GM12892 (cell line): ENCODE measurements around the gene PTER. TPM values are rescaled to one million over a fixed set of nuclear protein-coding genes. Genes with fewer than 3 reads are reported as not detected.

Experiments
- DNase-seq: peaks from one replicate; pipeline ENCODE4 v3.0.0; 2011; ENCODE audit not compliant: insufficient read length
- FAIRE-seq: peaks from 2 replicates; lab custom pipeline; 2011; peaks lifted over from hg19 to GRCh38; lab: Jason Lieb, UNC
- POLR2A ChIP-seq: IDR thresholded peaks from 2 replicates; pipeline ENCODE4 v1.6.1; 2011; ENCODE audit warnings: low read depth, low read length, control low read depth
- POLR2AphosphoS5 ChIP-seq: IDR thresholded peaks from 2 replicates; pipeline ENCODE4 v1.6.1; 2011; ENCODE audit warnings: low read depth, low read length, control low read depth
- TAF1 ChIP-seq: IDR thresholded peaks from 2 replicates; pipeline ENCODE4 v1.6.1; 2011; ENCODE audit warnings: low read depth, mild to moderate bottlenecking, control low read depth, low read length, borderline replicate concordance
- polyA plus RNA-seq: library from polyadenylated mRNA; unstranded; fragments of >200 nt; gene quantifications from one replicate; pipeline ENCODE4 v1.2.1, GENCODE V29; 2012; ENCODE audit warnings: missing spikeins, inconsistent platforms; ENCODE audit not compliant: missing spikeins

Gene PTER
- polyA plus RNA-seq, result 14.9 TPM

GRCh38 chr10:16436758-16437539 lies at the start of gene PTER:
TSS of gene PTER (plus strand) at chr10:16437010. CDS start at chr10:16484385, 47,375 bp downstream.
- peak; percentile 88 for TF ChIP-seq POLR2A
- TF ChIP-seq TAF1, result peak; percentile 36; the same call in 1 of the 2 replicates
- TF ChIP-seq POLR2AphosphoS5, result peak; percentile 75
- FAIRE-seq, result peak; percentile 98
- DNase-seq, result peak; percentile 73

- TF ChIP-seq POLR2AphosphoS5, result no peak
- TF ChIP-seq TAF1, result no peak
- TF ChIP-seq POLR2A, result no peak
- FAIRE-seq, result no peak
- no peak for DNase-seq
Measured at GRCh38 chr10:16392531-16393069, 44.2 kb upstream of the PTER start.

- DNase-seq (no peak), FAIRE-seq (no peak)
- TF ChIP-seq POLR2A (no peak), POLR2AphosphoS5 (no peak), TAF1 (no peak)
Measured at GRCh38 chr10:16393271-16393858, 43.4 kb upstream of the PTER start.

- DNase-seq (no peak), FAIRE-seq (no peak)
- no peak for TF ChIP-seq TAF1
- TF ChIP-seq POLR2AphosphoS5, result no peak
- no peak for TF ChIP-seq POLR2A
Measured at GRCh38 chr10:16401416-16401815, 35.4 kb upstream of the PTER start.

GRCh38 chr10:16408379-16408778 lies 28.4 kb upstream of the PTER start:
- no peak for FAIRE-seq
- TF ChIP-seq POLR2AphosphoS5 (no peak), POLR2A (no peak)
- DNase-seq, result no peak

GRCh38 chr10:16417341-16417740 lies 19.5 kb upstream of the PTER start:
- DNase-seq, result no peak
- no peak for FAIRE-seq

GRCh38 chr10:16423599-16423998 lies 13.2 kb upstream of the PTER start:
- FAIRE-seq (no peak), DNase-seq (no peak)
- no peak for TF ChIP-seq TAF1

More at GRCh38 chr10:16417341-16417740, 19.5 kb upstream of the PTER start:
- TF ChIP-seq TAF1, result no peak
- no peak for TF ChIP-seq POLR2AphosphoS5
- no peak for TF ChIP-seq POLR2A

GRCh38 chr10:16425449-16425848 lies 11.4 kb upstream of the PTER start:
- TF ChIP-seq POLR2A, result no peak
- no peak for TF ChIP-seq TAF1
- no peak for TF ChIP-seq POLR2AphosphoS5
- FAIRE-seq (no peak), DNase-seq (no peak)

GRCh38 chr10:16429539-16429938 lies 7.3 kb upstream of the PTER start:
- no peak for DNase-seq
- TF ChIP-seq POLR2A (no peak), TAF1 (no peak), POLR2AphosphoS5 (no peak)
- FAIRE-seq, result no peak

- TF ChIP-seq TAF1 (no peak), POLR2AphosphoS5 (no peak), POLR2A (no peak)
- FAIRE-seq (no peak), DNase-seq (no peak)
Measured at GRCh38 chr10:16436367-16436757, 448 bp upstream of the PTER start.

GRCh38 chr10:16437540-16437894 lies 707 bp downstream of the PTER start:
- DNase-seq (no peak), FAIRE-seq (no peak)
- no peak for TF ChIP-seq TAF1
- TF ChIP-seq POLR2AphosphoS5, result no peak
- TF ChIP-seq POLR2A, result no peak

GRCh38 chr10:16439295-16439694 lies 2.5 kb downstream of the PTER start:
- DNase-seq (no peak), FAIRE-seq (no peak)
- no peak for TF ChIP-seq POLR2A
- no peak for TF ChIP-seq TAF1
